ENCODE measurements around the gene ERI3. TPM values are rescaled to one million over a fixed set of nuclear protein-coding genes. Genes with fewer than 3 reads are reported as not detected.

The ERI3 gene
- total RNA-seq, 1 donor, result 47.9 TPM

DNA sequence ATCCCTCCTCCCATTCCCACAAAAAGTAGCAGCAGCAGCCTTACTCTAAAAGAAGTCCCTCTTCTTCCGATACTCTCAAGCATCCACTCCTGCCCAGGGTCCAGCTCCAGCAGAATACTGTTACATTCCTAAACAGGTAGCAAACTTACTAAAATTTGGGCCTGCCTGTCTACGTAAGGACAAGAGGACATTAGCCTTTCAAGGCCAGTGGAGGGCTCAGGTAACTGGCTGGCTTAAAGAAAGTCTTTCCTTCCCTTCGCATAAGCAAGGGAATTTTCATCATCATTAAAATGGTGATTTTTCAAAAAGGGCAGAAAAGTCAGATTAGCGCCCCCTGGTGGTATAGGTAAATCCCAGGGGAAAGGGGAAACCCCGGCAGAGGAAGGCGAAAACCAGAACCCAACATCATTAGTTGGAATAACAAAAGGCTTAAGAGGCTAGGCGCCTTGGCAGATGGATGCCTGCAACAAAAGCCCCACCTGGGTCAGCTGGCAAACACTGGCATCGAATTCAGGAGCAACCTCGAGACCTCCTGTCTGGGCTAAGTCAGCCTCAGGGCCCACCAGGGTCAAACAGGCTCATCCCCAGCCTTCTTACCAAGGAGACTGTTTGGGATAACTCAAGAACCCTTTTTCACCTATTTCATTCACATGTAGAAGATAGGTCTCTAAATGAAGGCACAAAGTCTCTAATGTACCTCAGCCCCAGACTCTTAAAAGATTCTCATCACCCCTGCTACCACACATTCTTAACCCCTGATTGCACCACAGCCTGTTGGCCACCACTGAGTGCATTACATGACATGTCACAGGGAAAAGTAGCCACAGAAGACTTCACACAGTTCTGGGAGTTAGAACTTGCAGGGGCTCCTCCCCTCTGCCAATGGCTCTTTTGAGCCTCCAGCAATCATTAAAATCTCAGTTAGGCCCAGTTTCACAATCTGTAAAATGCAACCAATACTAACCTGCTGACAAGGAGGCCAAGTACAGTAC, 36.7 kb downstream of the ERI3 start:
- TF ChIP-seq, protein P1, sequence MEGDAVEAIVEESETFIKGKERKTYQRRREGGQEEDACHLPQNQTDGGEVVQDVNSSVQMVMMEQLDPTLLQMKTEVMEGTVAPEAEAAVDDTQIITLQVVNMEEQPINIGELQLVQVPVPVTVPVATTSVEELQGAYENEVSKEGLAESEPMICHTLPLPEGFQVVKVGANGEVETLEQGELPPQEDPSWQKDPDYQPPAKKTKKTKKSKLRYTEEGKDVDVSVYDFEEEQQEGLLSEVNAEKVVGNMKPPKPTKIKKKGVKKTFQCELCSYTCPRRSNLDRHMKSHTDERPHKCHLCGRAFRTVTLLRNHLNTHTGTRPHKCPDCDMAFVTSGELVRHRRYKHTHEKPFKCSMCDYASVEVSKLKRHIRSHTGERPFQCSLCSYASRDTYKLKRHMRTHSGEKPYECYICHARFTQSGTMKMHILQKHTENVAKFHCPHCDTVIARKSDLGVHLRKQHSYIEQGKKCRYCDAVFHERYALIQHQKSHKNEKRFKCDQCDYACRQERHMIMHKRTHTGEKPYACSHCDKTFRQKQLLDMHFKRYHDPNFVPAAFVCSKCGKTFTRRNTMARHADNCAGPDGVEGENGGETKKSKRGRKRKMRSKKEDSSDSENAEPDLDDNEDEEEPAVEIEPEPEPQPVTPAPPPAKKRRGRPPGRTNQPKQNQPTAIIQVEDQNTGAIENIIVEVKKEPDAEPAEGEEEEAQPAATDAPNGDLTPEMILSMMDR (IDR thresholded peaks at IDR 0.05; ENCODE audit: insufficient read depth, low read depth, low read length), result peak; percentile 74
- DNase-seq (ENCODE audit: low read depth), result peak; percentile 47
- H3K4me3 ChIP-seq (ENCODE audit: low read depth, low read length), result no peak overlapping the region

DNA sequence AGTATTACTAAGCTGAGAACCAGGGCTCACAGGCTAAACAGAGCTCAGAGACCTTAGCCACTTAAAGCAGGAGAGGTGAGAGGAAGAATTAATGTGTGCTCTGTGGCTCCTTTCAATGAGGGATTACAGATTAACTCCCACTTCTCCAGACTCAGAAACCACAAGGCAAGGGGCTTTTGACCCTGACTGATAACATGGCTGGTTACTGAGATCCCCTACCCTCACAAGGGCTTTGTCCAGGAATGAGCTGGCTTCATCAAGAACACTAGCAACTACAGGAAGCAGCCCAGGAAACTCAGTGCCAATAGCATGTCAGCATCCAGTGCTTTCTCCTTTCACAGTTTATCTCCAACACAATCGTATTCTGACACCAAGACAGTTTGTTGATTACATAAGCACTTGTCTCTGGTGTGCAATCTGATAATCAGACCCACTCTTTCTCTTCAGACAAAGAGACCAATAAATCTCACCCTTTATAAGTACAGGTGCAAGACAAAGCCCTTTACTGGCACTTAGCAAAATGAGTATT, 38.8 kb downstream of the ERI3 start:
- TF ChIP-seq, protein P1 (IDR thresholded peaks at IDR 0.05; ENCODE audit: insufficient read depth, low read depth, low read length), result no peak
- H3K4me3 ChIP-seq (ENCODE audit: low read depth, low read length), result no peak overlapping the region
- DNase-seq (ENCODE audit: low read depth), result no peak

DNA sequence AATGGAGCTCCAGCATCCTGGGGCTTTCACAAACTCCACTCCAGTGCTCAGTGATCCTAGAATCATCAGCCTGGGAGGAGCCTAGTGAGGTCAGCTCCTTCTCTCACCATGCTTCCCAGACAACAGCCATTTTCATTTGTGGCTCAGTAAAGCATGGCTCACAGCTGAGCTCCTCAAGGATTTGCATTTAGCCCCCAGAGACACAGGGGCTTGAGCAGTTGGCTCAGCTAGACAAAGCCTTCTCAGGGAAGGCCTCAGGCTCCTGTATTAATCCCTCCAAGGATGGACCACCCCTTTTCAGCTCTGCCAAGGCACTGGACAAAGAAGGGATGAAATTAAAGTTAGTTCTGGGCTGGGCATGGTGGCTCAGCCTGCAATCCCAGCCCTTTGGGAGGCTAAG, 39.5 kb downstream of the ERI3 start:
- no peak for DNase-seq (ENCODE audit: low read depth)
- no peak overlapping the region for H3K4me3 ChIP-seq (ENCODE audit: low read depth, low read length)
- TF ChIP-seq, protein P1 (IDR thresholded peaks at IDR 0.05; ENCODE audit: insufficient read depth, low read depth, low read length), result no peak

DNA sequence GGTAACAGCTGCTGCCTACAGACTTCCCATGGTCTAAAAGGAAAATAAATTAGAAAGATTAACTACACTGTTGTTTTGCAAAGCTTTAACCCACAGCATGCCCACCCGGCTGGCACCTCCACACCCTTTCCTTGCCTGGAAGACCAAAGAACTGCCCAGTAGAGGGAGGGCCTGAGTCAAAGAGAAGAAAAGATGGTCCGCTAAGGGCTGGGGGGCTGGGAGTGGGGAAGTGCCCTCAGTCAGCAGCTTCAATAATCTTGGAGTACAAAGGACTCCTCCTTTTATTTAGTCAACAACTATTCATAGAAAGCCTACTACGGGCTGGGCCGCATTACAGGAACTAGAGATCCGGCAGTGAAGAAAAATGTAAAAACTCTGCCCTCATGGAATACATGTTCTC, 40.6 kb downstream of the ERI3 start:
- DNase-seq (ENCODE audit: low read depth), result no peak
- TF ChIP-seq, protein P1 (IDR thresholded peaks at IDR 0.05; ENCODE audit: insufficient read depth, low read depth, low read length), result peak; percentile 19
- no peak overlapping the region for H3K4me3 ChIP-seq (ENCODE audit: low read depth, low read length)

DNA sequence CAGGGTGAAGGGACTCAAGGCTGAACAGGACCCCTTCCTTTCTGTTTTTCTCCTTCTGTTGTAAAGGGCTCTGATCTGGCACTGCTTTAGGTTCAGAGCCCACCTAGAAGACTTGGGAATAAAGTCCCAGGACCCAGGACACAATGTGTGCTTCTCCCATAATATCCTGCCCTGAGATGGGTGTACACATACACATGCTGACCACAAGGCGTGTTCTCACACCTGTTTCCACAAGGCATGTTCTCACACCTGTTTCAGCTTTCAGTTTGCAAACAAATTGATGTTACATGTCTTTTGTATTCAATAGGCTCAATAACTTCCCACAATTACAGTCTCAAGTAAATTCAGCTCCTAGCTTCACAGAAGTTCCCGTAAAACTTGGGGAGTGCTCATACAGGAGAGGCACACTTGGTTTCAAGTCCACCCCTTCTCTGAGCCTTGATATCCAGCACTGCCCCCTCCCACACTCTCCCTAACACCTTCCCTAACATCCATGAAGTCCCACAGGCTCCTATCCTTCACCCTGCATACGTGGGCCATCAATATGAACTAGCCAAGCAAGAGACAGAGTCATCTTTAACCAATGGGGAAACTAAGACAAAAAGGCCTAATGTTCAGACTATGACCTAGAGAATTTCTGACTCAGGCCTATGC, 41.7 kb downstream of the ERI3 start:
- H3K4me3 ChIP-seq (ENCODE audit: low read depth, low read length), result no peak overlapping the region
- TF ChIP-seq, protein P1 (IDR thresholded peaks at IDR 0.05; ENCODE audit: insufficient read depth, low read depth, low read length), result no peak
- no peak for DNase-seq (ENCODE audit: low read depth)

DNA sequence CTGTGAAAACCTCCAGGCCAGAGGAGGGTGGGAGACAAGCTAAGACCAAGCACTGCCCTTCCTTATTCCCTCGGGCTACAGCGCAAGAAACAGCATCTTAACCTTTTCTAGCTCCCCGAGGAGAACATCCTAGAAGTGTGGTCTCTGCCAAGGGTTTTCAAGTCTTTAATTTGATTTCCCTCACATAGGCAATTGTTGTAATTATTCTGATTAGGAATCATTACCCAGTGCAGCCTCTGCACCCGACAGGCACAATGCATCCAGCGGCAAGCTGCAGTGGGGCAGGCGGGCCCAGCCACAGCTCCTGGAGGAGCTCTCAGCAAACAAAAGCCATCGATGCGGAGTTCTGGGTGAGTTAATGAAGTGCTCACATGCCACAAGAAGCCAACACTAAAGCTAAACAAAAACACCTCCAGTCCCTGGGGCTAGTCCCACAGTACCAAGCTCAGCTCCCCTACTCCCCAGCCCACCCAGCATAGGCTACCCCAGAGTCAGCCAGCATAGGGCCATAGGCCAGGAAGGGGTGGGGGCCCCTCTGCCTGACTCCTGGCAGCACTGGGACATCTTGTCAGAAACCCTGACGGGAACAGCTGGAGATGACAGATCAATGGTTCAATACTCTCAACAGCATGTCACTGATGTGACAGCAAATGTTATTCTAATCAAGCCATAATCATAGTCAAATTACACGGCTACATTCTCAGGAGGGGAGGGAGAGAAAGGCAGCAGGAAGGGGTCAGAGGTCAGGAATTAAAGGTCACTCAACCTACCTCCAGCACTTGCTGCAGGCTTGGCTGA, 42.5 kb downstream of the ERI3 start:
- no peak overlapping the region for H3K4me3 ChIP-seq (ENCODE audit: low read depth, low read length)
- DNase-seq (ENCODE audit: low read depth), result no peak
- TF ChIP-seq, protein P1 (IDR thresholded peaks at IDR 0.05; ENCODE audit: insufficient read depth, low read depth, low read length), result no peak
